LNCaP clone FGC (cell line): ENCODE data around the gene RCAN3.

ENCODE experiments used
- DNase-seq: peaks from one replicate; pipeline ENCODE4 v3.0.0-alpha.2; 2011; ENCODE audit warnings: low read depth
- H3K4me3 ChIP-seq: 2 replicates; pipeline ENCODE4 v1.5.1; 2011; ENCODE audit warnings: mild to moderate bottlenecking, low read depth, low read length, control low read depth
- TF ChIP-seq, protein P1 (sequence below): IDR thresholded peaks from 2 replicates; pipeline ENCODE4 v1.5.1; 2012; ENCODE audit warnings: mild to moderate bottlenecking; ENCODE audit not compliant: control insufficient read depth, insufficient read depth; ENCODE audit errors: extremely low read depth

The RCAN3 gene

DNA sequence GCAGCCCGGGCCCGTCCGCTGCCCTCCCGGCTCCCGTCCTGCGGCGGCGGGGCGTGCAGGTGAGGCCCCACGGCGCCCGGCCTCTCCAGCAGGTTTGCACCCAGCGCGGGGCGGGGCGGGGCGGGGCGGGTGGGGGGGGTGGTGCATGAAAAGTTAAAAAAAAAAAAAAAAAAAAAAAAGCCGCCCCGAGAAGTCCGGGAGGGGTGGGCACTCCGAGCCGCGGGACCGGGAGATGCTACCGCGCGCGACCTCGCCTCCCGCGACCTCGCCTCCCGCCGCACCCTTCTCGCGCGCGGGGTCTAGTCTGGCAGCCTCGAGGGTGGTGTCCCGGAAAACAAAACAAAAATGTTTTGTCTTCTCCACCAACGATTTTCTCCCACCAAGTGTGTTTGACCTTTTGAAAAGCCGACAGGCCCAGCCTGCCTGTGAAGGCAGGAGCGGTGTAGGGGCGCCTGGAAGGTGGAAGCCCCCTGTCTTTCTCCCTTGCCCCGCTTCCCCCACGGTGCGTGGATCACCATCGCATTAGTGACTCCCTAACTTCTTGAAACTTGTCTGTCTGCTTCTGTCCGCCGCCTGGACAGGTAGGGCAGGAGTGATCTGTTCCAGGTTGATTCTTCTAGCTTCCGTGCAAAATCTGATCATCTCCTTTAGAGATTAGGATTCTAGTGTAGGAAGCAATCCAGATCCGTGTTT lies 569 bp downstream of the RCAN3 start:
- TF ChIP-seq, protein P1, sequence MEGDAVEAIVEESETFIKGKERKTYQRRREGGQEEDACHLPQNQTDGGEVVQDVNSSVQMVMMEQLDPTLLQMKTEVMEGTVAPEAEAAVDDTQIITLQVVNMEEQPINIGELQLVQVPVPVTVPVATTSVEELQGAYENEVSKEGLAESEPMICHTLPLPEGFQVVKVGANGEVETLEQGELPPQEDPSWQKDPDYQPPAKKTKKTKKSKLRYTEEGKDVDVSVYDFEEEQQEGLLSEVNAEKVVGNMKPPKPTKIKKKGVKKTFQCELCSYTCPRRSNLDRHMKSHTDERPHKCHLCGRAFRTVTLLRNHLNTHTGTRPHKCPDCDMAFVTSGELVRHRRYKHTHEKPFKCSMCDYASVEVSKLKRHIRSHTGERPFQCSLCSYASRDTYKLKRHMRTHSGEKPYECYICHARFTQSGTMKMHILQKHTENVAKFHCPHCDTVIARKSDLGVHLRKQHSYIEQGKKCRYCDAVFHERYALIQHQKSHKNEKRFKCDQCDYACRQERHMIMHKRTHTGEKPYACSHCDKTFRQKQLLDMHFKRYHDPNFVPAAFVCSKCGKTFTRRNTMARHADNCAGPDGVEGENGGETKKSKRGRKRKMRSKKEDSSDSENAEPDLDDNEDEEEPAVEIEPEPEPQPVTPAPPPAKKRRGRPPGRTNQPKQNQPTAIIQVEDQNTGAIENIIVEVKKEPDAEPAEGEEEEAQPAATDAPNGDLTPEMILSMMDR, result no peak
- H3K4me3 ChIP-seq, result peak overlapping the region; percentile 60
- no peak for DNase-seq

DNA sequence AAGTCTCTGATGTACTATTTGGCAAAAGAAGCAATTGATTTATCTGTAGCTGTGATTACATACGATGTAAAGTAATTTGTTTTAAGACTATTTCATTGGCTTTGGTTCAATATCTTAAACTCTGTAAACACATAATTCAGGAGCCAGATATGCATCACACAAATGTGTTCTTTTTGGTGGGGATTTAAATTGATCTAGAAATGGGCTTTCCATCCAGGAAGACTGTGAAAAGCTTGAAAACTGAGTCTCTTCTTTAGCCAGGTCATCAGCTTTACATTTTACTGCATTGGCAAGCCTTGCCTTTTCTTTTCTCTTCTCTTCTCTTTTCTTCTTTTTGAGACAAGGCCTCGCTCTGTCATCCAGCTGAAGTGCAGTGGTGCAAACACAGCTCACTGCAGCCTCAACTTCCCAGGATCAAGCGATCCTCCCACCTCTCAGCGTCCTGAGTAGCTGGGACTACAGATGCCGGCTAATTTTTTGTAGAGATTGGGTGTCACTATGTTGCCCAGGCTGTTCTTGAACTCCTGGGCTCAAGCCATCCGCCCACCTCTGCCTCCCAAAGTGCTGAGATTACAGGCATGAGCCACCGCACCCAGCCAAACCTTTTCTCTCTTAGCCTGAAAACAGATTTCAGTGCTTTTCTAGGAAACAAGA lies 1.4 kb downstream of the RCAN3 start:
- TF ChIP-seq, protein P1, result no peak
- peak overlapping the region; percentile 60 for H3K4me3 ChIP-seq
- no peak for DNase-seq

DNA sequence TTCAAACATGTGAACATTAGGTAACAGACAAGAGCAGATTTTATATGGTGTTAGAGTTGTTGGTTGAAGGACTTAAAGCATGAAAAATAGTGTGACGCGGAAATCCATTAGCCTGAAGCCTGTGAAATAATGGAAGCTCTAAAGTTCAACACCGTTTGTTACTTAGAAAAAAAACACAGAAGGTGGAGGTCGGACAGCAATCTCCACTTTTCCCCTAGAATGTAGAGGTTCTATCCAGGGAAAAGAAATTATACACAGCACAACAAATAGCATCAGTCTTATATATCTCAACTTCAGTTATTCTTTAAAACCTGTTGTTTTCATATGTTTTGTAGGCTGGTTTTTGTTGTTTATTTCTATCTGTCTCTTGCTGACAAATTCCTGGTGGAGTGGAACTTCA lies 1.9 kb downstream of the RCAN3 start:
- no peak for DNase-seq
- no peak overlapping the region for H3K4me3 ChIP-seq
- TF ChIP-seq, protein P1, result no peak

DNA sequence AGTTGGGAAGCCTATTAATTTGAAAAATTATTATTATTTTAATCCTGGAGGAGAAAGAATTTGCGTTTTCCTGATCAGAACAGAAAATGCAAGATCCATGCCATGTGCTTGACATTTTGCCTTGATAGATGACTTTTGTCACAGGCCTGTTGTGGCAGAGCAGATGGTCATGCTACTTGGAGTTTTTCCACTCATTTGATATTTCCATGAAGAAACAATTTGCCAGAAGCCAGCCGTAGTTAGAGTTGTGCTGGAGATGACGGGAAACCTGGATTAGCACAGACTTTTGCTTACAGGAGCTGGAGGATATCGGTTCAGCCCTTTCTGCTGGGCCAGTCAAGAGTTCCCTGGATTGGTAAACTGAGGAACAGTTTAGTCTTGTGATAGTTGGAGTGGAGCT lies 3.2 kb downstream of the RCAN3 start:
- no peak overlapping the region for H3K4me3 ChIP-seq
- no peak for DNase-seq
- TF ChIP-seq, protein P1, result no peak

DNA sequence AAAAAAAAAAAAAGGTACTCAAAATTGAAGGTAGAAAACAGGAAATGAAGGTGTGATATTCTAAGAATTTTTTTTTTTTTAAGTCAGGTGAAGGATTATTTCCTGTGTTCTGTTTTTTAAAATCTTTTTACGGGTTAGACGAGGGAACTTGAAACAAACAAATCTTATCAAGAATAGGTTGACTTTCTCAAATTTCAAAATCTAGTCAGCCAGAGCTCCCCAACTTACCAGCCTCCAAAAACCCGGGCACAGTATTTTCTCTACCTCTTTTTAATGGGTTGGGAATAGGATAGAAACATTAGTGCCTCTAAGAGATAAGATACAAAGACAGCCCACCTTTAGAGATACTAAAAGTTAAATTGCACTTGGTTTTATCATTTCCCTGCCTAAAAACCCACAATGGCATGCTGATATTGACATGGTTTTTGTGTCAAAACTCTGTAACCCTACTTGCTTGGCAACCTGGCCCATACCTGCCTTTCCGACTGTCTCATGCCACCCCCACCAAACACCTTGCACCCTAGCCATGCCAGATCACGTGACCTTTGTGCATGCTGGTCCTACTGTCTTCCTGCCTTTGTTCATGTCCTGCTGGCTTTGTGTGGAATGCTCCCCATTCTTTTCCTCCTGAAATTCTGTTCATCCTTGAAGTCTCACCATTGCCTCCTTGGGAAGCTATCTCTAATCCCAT lies 4.2 kb downstream of the RCAN3 start:
- no peak for DNase-seq
- TF ChIP-seq, protein P1, result no peak
- no peak overlapping the region for H3K4me3 ChIP-seq

DNA sequence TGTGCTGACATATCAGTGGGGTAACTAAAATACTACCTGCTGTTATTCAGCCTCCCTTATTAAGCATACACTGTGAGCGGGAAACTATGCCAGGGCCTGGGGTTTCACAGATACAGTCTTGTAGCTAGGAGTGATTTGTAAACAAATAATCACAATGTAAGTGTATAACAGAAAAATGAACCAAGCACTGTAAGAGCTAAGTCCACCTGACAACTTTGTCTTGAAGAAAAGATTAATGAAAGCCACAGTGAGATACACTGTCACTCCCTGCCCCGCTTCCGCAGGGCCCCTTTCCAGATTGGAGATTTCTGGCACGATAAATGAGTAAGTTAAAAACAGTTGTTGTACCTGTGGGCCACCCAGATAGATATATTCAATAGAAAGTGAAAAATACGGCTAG lies 4.8 kb downstream of the RCAN3 start:
- TF ChIP-seq, protein P1, result no peak

More for the DNA sequence above, 4.8 kb downstream of the RCAN3 start:
- no peak overlapping the region for H3K4me3 ChIP-seq
- no peak for DNase-seq
